Epidermal melanocyte (primary cell): ENCODE results near the gene HLA-DRB5.
"Not testable (repeated sequence)": the region's sequence is repeated elsewhere in the genome, so short reads cannot be mapped to it uniquely, and the experiment has no call there.

Source experiments
- DNase-seq: peaks from one replicate; pipeline ENCODE4 v3.0.0; 2011; ENCODE audit warnings: low spot score; ENCODE audit not compliant: insufficient read length

HLA-DRB5 gene

DNA sequence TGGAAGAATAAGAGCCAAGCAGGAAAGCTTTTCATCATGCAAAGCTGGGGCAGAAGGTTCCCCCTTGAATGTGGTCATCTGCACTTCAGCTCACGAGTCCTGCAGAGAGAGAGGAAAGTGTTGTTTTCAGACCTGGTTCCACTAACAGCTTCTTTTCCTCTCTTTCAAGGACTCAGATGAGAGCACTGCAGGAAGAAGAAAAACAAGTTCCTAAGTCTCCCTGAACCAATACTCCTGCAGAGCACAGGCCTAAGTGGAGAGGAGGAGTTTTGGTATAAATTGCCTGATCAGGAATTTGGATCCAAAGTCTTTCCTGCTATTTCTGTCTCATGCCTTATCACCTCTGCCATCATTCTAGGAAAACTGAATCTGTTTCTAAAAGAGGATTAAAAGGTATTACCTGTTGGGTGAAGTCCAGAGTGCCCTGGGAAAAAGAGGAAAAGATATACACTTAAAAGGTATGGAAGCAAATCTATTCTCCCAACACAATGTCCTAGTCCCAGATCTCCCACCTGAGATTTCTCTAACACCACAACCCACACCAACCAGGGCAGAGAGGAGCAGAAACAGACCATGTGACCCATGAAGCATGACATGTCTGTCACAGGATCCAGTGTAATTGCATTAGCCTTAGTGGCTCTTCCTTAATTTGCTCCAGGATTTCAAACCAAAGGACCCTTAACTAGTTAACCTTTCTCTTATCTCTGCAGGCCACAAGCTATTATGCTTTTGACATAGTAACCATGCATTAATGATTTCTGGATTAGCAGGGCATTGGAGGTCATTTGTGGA, 12.2 kb downstream of the HLA-DRB5 start:
- no peak for DNase-seq

DNA sequence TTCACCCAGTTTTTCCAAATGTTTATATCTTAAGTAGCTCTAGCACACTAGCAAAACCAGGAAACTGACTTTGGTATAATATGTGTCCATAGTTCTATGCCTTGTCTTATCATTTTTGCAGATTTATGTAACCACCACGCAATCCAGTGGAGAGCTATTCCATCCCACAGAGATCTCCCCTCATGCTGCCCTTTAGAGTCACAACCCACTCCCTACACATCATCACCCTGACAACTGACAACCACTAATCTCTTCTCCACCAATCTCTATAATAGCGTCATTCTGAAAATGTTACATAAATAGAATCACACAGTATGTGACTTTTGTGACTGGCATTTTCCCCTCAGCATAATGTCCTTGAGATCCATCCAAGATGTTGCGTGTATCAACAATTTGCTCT, 29.1 kb downstream of the HLA-DRB5 start:
- no peak for DNase-seq

DNA sequence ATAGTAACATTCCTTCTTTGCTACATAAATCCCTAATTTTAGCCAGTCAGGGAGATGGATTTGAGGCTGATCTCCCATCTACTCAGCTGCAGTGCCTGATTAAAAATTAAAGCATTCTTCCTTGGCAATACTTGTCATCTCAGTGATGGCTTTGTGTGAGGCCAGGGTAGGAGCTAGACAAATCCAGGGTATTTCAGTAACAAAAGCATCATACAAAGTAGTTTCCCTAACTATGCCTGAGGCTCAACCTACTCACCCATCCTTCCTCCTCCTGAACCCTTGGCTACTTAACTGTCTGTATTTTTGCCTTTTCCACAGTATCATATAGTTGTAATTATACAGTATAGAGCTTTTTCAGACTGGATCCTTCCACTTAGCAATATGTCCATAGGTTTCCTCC, 37.7 kb downstream of the HLA-DRB5 start:
- DNase-seq: no peak

DNA sequence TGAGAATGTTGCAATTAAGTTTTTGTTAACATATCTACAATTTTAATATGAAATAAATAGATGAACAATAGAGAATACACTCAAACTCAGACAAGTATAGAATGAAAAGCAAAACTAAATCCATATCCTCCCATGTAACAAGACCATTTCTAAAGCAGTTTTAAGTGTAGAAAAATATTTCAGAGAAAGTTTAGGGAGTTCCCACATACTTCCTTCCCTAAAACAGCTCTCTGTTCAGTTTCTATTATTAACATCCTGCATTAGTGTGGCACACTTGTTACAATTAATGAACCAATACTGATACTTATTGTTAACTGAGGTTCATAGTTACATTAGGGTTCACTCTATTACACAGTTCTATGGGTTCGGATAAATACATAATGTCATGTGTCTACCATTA, 38.4 kb downstream of the HLA-DRB5 start:
- no peak for DNase-seq

DNA sequence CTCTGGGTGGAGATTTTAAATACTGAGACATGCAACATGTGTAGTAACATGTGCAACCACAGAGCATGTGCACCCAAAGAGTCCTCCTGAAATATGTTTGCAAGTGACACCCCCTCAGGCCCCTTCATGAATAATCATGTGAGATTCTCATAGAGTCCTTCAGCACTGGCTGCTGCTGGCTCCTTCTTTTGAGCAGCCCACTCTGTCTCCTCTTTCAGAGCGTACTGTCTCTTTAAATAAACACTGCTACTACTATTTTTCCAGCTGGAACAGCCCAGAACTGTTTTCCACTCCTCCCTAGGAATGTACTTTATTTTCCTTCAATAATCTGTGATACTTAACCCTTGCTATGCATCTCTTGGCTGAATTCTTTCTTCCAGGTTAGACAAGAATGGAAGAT, 42.0 kb downstream of the HLA-DRB5 start:
- DNase-seq: no peak

DNA sequence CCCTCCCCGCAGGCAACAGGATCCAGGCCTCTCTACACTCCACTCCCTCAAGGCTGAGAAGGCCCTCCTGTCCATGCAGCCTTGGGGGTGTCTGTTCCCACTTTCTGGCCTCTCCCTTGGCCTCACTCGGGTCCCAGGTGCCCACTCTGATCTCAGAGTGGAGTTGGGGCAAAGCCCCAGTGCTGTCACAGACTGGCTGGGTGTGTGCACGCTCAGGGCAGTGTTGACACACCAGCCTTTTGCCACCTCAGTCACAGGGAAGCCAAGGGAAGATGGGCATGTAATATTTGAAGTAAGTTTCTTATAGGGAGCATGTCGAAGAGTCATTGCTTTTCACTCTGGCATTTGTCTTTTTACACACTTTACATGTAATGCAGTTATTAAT, 45.5 kb downstream of the HLA-DRB5 start:
- DNase-seq: no peak

DNA sequence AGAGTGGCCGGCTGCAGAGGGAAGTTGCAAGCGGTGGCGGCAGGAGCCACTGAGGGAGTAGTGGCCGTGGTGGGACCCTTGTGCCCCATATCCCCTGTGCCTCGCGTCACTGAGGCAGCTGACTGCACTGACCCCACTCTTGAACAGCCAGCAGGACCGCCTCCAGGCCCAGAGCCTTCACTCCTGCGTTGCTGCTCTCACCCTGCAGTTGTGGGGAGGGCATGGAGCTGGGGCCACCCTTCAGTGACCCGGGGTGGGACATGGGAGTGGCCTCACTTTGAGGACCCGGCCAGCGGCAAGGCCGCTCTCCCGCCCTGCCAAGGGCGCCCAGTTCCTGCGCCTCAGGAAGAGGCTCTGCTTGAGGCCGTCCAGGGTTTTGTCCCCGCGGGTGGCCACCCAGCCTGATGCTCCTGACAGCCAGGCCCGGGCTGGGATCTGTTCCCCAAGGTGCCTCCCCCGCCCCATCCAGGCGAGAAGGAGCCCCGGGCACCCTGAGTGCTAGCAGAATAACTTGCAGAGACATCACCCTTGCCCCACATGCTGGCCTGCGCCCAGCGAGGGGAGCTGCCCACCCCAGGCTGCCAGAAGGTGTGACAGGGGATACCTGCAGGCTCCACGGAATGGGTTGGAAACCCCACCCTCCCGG, 46.0 kb downstream of the HLA-DRB5 start:
- no peak for DNase-seq

DNA sequence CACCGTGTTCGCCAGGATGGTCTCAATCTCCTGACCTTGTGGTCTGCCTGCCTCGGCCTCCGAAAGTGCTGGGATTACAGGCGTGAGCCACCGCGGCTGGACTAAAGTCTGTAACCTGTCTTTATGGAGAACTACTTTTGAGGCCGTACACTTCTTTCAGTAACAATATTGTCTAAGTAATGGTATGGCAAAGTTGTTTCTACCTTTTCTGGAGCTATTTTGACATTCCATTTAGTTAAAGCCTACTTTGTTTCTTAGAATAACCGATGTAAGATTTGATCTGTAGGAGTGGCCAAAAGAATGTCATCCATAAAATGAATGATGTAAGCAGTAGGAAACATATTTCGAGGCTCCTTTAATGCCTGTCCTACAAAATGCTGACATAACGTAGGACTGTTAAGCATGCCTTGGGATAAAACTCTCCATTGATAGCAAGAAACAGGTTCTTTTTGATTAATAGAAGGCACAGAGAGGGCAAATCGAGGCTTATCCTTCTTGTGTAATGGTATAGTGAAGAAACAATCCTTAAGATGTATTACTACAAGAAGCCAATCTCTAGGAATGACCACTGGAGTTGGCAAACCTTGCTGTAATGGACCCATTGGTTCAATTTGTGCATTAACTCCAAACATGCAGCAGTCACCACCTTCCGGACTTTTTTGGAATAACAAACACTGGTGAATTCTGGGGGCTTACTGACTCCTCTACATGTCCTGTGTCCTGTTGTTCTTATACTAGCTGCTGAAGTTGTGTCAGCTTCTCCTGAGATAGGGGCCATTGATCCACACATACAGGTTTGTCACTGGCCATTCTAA, 54.5 kb downstream of the HLA-DRB5 start:
- no peak for DNase-seq

DNA sequence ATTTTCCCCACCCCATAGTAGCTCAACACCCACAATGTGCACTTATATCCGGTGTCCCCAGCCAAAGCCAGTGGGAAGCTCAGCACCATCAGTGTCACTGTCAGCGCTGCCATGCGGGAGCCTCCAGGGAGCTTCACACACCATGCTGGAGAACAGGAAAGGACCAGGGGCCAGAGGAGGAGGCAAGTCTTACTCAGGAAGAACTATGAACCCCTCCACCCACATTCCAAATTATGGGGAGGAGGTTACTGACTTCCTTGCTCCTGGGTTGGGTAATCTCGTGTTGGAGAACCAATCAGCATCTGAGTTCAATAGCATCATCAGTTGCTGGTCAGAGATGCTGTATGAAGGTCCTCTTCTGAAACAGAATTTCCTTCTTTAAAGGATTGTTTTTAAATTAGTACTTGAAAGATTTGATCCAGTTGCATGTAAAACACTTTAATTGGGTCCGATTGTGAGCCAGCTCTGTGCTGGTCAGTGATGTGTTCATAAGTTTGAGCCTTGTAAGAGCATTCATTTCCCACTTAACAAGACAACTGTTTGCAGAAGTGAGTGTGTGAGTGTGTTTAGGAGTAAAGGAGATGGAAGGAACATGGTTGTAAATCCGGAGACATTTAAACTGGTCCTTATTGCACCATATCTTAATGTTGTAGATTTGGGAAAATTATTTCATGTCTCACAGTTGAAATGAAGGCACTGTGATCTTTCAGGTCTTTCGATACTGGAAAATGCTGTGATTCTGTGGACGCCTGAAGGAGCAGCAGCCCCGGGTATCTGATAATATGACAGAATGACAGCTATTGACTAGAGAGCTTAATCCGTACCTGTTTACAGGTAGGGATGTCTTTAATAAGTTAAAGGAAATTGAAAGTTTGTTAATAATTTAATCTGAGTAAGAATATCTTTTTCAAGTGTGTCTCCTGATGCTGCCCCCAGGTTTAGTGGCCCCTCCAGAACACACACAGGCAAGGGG, 56.4 kb downstream of the HLA-DRB5 start:
- DNase-seq: not testable (repeated sequence)

DNA sequence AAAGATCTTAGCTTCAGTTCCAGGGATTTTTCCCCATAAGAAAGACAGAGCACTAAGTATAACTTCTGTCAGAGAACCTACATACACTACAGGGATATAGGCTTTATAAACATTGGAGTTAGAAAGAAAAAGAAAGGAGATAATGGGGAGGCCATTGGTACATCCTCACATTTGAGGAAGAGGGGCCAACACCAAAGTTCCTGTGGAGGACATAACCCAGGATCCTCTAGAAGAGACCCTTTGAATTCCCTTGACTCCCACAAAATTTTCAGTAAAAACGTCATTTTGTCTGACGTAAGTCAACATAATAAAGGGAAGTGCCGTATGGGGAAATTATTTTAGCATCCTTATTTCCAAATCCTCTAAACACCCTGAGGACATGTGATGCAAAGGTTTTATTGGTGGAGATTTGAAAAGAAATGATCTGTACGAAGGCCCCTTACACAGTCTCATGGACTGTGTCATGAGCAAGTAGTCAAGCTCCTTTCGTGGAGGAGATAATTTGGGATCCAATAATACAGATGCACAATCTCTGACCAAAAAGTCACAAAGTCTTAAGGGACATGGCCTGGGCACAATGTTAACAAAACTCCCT, 57.2 kb downstream of the HLA-DRB5 start:
- DNase-seq: no peak

DNA sequence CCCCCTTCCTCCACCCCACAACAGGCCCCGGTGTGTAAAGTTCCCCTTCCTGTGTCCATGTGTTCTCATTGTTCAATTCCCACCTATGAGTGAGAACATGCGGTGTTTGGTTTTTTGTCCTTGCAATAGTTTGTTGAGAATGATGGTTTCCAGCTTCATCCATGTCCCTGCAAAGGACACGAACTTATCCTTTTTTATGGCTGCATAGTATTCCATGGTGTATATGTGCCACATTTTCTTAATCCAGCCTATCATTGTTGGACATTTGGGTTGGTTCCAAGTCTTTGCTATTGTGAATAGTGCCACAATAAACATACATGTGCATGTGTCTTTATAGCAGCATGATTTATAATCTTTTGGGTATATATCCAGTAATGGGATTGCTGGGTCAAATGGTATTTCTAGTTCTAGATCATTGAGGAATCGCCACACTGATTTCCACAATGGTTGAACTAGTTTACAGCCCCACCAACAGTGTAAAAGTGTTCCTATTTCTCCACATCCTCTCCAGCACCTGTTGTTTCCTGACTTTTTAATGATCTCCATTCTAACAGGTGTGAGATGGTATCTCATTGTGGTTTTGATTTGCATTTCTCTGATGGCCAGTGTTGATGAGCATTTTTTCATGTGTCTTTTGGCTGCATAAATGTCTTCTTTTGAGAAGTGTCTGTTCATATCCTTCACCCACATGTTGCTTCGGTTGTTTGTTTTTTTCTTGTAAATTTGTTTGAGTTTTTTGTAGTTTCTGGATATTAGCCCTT, 62.2 kb downstream of the HLA-DRB5 start:
- not testable (repeated sequence) for DNase-seq
